Stimulated activated CD4-positive, alpha-beta T cell treated with anti-CD3 and anti-CD28 coated beads, Interleukin-2, amount 100 ng/mL, for 24 hours (primary cell): Measurements from ENCODE around the gene NHLRC4.
A peak's percentile ranks its signal among the peaks of the same experiment; 100 is the strongest.

Experiments used
- DNase-seq, 2 donors: peaks; one replicate each; pipeline ENCODE4 v3.0.0-alpha.2; 2020

NHLRC4 gene

GRCh38 chr16:566475-567372 is at the start of gene NHLRC4:
NHLRC4 (plus strand) TSS chr16:567005; CDS start chr16:568048, 1,043 bp downstream.
- DNase-seq = peak; percentile 52 to 60

- DNase-seq = no peak
Measured at GRCh38 chr16:518858-519257, 47.9 kb upstream of the NHLRC4 start.

- no peak for DNase-seq
Measured at GRCh38 chr16:519425-519824, 47.4 kb upstream of the NHLRC4 start.

- no peak for DNase-seq
Measured at GRCh38 chr16:519841-520687, 46.7 kb upstream of the NHLRC4 start.

- no peak for DNase-seq
Measured at GRCh38 chr16:520847-521246, 46.0 kb upstream of the NHLRC4 start.

GRCh38 chr16:521381-522210 is 45.2 kb upstream of the NHLRC4 start:
- DNase-seq = no peak

GRCh38 chr16:522320-523096 is 44.3 kb upstream of the NHLRC4 start:
- no peak for DNase-seq

GRCh38 chr16:523097-523741 is 43.6 kb upstream of the NHLRC4 start:
- no peak for DNase-seq

- DNase-seq = no peak
Measured at GRCh38 chr16:524274-525040, 42.3 kb upstream of the NHLRC4 start.

GRCh38 chr16:525123-525519 is 41.7 kb upstream of the NHLRC4 start:
- DNase-seq = no peak

- DNase-seq = peak; percentile 78 to 80
Measured at GRCh38 chr16:525520-526180, 41.2 kb upstream of the NHLRC4 start.

- peak in 1 of 2 donors; percentile 34 for DNase-seq
Measured at GRCh38 chr16:526181-527014, 40.4 kb upstream of the NHLRC4 start.

GRCh38 chr16:527015-527903 is 39.5 kb upstream of the NHLRC4 start, which contains the start of gene CAPN15:
CAPN15 (plus strand) TSS chr16:527712; CDS start chr16:546839, 19,127 bp downstream.
- DNase-seq = peak; percentile 88 to 90

GRCh38 chr16:528111-529011 is 38.4 kb upstream of the NHLRC4 start:
- peak; percentile 51 to 60 for DNase-seq

- DNase-seq = no peak
Measured at GRCh38 chr16:529012-529575, 37.7 kb upstream of the NHLRC4 start.

GRCh38 chr16:530111-530817 is 36.5 kb upstream of the NHLRC4 start:
- DNase-seq = no peak
